ENCODE results near the gene ADAMTS16.

ADAMTS16 gene

GRCh38 chr5:5352675-5353074 is 212.5 kb downstream of the ADAMTS16 start:
- DNase-seq, result no peak

GRCh38 chr5:5353681-5354080 is 213.6 kb downstream of the ADAMTS16 start:
- no peak for DNase-seq

- no peak for DNase-seq
These were observed 216.6 kb downstream of the ADAMTS16 start for GRCh38 chr5:5356765-5357164.

- no peak for DNase-seq
These were observed 219.5 kb downstream of the ADAMTS16 start for GRCh38 chr5:5359618-5360017.

- no peak for DNase-seq
These were observed 220.3 kb downstream of the ADAMTS16 start for GRCh38 chr5:5360363-5360940.

- DNase-seq, result no peak
These were observed 220.9 kb downstream of the ADAMTS16 start for GRCh38 chr5:5360941-5361520.

- DNase-seq, result no peak
These were observed 222.9 kb downstream of the ADAMTS16 start for GRCh38 chr5:5363045-5363444.

GRCh38 chr5:5364932-5365331 is 224.8 kb downstream of the ADAMTS16 start:
- no peak for DNase-seq

GRCh38 chr5:5367739-5368138 is 227.6 kb downstream of the ADAMTS16 start:
- no peak for DNase-seq

- no peak for DNase-seq
These were observed 229.0 kb downstream of the ADAMTS16 start for GRCh38 chr5:5369051-5369605.

Measured in activated CD4-positive, alpha-beta T cell treated with anti-CD3 and anti-CD28 coated beads for 1 hour (primary cell).